Measurements from ENCODE around the gene CACNA1D. TPM values are rescaled to one million over a fixed set of nuclear protein-coding genes. Genes with fewer than 3 reads are reported as not detected.

CACNA1D gene
- total RNA-seq, 1 experiment from 2014 or later = 1.1 TPM

DNA sequence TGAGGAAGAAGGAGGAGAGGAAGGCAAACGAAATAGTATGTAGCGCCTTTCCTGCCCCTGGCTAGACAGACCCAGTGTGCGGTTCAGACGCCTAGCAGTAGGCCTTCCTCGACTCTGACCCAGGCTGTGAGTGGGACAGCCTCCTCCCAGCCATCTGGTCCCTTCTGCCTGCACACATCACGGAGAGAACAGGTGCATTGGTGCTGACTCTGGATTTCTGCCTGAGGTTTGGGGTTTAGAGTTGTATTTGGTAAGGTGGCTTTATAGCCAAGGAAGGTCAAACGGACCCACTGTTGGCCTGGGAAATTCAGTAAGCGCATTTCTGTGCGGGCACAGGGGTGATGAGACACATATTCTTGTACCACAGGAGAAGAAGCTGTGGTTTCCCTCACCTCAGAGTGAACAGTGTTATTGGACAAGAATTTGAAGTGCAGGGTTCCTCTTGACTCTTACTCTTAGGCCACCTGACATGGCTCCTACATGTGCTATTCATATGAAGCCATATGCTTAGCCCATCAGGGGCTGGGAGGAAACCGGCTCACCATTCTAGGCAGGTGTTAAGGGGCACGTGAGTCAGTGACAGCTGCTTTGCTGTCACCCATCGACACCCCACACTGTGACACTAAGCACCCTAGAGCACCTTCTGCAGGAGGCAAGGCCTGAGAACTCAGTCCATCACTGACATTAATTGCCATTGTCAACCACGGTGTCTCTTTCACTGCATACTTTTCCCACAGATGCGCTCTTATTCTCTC is 208.5 kb downstream of the CACNA1D start:
- Histone ChIP-seq H3K9me3 (ENCODE audit: control insufficient read depth in 1 of 2, insufficient read depth in 1 of 2, low read depth in 1 of 2, low read length in 2 of 2) (no peaks in the 10 kb centered on the region), H3K27ac (ENCODE audit: low read depth, low read length) (no peak overlapping the region), H3K9me2 (ENCODE audit: insufficient read depth) (no peaks in the 10 kb centered on the region), H2AFZ (ENCODE audit: low read depth, low read length, poor library complexity, severe bottlenecking) (no peak overlapping the region), H3K4me3 (replicated peaks in 1 of 2; ENCODE audit: low read depth in 1 of 2, low read length in 2 of 2) (no peak overlapping the region), H3K9ac (ENCODE audit: low read length) (no peak overlapping the region), H4K20me1 (ENCODE audit: insufficient read depth) (no peaks in the 10 kb centered on the region), H3K4me2 (ENCODE audit: low read length) (no peak overlapping the region), H3K36me3 (ENCODE audit: control insufficient read depth in 1 of 2, insufficient read depth in 2 of 2, low read length in 2 of 2) (no peaks in the 10 kb centered on the region), H3K79me2 (ENCODE audit: insufficient read depth, low read length) (no peaks in the 10 kb centered on the region), H3K27me3 (ENCODE audit: insufficient read depth, low read length) (no peaks in the 10 kb centered on the region; the same call in 1 of the 2 replicates), H3K4me1 (ENCODE audit: control insufficient read depth in 1 of 2, insufficient read depth in 2 of 2, low read length in 2 of 2) (no peaks in the 10 kb centered on the region)
- POLR2A ChIA-PET = no interaction called here
- RAD21 ChIA-PET (ENCODE audit: low non-redundant PET in 1 of 2, low total read pairs in 2 of 2, uncharacterized antibody in 2 of 2, unreplicated experiment in 2 of 2) = no interaction called here
- CTCF ChIA-PET = no interaction called here
- no TSS peak for BruUV-seq (replicated peaks)
- ATAC-seq = no peak
- TF ChIP-seq POLR2AphosphoS5 (IDR thresholded peaks at IDR 0.05; ENCODE audit: low read depth, low read length) = no peak
- DNase-seq (ENCODE audit: low read depth, low spot score) = no peak
- intact Hi-C loops (cut with micrococcal nuclease) = no loop called here

DNA sequence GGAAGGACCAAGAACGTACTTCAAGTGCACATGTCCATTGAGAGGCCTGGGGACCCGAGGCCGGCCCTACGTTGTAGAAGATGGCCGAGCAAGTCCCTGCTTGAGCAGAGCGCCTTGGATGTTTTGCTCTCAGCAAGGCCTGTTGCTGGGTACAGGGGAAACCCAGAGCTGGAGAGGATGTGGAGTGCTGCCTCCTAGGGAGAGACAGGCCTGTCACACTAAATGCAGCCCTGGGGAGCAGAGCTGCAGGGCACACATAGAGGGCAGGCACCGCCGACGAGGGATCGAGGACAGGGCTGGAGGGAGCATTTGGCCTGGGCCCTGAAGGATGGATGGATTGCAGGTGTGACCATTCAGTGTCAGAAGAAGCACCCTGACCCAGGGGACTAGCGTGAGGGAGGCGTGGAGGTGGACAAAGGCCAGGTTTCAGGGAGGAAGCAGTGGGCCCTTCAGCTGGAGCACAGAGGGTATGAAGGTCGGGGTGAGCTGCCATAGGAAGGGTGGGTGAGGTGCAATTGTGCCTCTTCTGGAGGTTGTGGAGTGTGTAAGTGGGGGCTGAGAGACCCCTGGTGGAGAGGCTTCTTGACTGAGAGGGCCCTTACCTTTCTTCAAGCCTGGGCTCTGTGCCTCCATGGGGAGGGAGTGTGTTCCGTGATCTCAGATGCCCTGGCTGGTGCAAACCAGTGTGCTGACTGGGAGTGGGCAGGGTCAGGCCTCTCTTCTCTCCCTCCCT is 209.4 kb downstream of the CACNA1D start:
- Histone ChIP-seq H3K9me3 (ENCODE audit: control insufficient read depth in 1 of 2, insufficient read depth in 1 of 2, low read depth in 1 of 2, low read length in 2 of 2) (no peaks in the 10 kb centered on the region), H2AFZ (ENCODE audit: low read depth, low read length, poor library complexity, severe bottlenecking) (no peak overlapping the region), H3K4me3 (replicated peaks in 1 of 2; ENCODE audit: low read depth in 1 of 2, low read length in 2 of 2) (no peak overlapping the region), H3K27me3 (ENCODE audit: insufficient read depth, low read length) (no peaks in the 10 kb centered on the region; the same call in 1 of the 2 replicates), H3K79me2 (ENCODE audit: insufficient read depth, low read length) (no peaks in the 10 kb centered on the region), H3K9ac (ENCODE audit: low read length) (no peak overlapping the region), H3K4me1 (ENCODE audit: control insufficient read depth in 1 of 2, insufficient read depth in 2 of 2, low read length in 2 of 2) (no peaks in the 10 kb centered on the region), H3K36me3 (ENCODE audit: control insufficient read depth in 1 of 2, insufficient read depth in 2 of 2, low read length in 2 of 2) (no peaks in the 10 kb centered on the region), H3K27ac (ENCODE audit: low read depth, low read length) (no peak overlapping the region), H3K4me2 (ENCODE audit: low read length) (no peak overlapping the region), H3K9me2 (ENCODE audit: insufficient read depth) (no peaks in the 10 kb centered on the region), H4K20me1 (ENCODE audit: insufficient read depth) (no peaks in the 10 kb centered on the region)
- intact Hi-C loops (cut with micrococcal nuclease) = no loop called here
- CTCF ChIA-PET = no interaction called here
- RAD21 ChIA-PET (ENCODE audit: low non-redundant PET in 1 of 2, low total read pairs in 2 of 2, uncharacterized antibody in 2 of 2, unreplicated experiment in 2 of 2) = no interaction called here
- no peak for ATAC-seq
- no TSS peak for BruUV-seq (replicated peaks)
- DNase-seq (ENCODE audit: low read depth, low spot score) = no peak
- TF ChIP-seq SP1 (IDR thresholded peaks at IDR 0.05; ENCODE audit: low read depth) (no peak), SRF (IDR thresholded peaks at IDR 0.05; ENCODE audit: low read depth) (no peak), ELF1 (IDR thresholded peaks at IDR 0.05; ENCODE audit: borderline replicate concordance, low read depth) (no peak), TCF7L2 (IDR thresholded peaks at IDR 0.05; ENCODE audit: borderline replicate concordance, extremely low read depth, insufficient read depth, insufficient read length) (no peak), POLR2AphosphoS5 (IDR thresholded peaks at IDR 0.05; ENCODE audit: low read depth, low read length) (no peak), YY1 (IDR thresholded peaks at IDR 0.05; ENCODE audit: extremely low read depth, insufficient replicate concordance, low read depth, low read length) (no peak), EGR1 (IDR thresholded peaks at IDR 0.05; ENCODE audit: low read depth) (no peak), CBX3 (IDR thresholded peaks at IDR 0.05; ENCODE audit: low read depth) (no peak), ZNF274 (IDR thresholded peaks at IDR 0.05; ENCODE audit: low read depth, low read length) (no peak)
- TF ChIP-seq, protein P1, sequence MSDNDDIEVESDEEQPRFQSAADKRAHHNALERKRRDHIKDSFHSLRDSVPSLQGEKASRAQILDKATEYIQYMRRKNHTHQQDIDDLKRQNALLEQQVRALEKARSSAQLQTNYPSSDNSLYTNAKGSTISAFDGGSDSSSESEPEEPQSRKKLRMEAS (IDR thresholded peaks at IDR 0.05) = no peak
- POLR2A ChIA-PET = no interaction called here

All from HCT116 (cell line).